Skeletal muscle cell (primary cell): ENCODE results near the gene ARAP1.

Experiments used
- DNase-seq: peaks from one replicate; pipeline ENCODE4 v3.0.0-alpha.2; 2010; ENCODE audit warnings: low read depth
- H3K4me3 ChIP-seq: 2 replicates; pipeline ENCODE4 v1.5.1; 2011; ENCODE audit warnings: low read depth, mild to moderate bottlenecking, control low read depth, low read length, moderate library complexity

ARAP1 gene

DNA sequence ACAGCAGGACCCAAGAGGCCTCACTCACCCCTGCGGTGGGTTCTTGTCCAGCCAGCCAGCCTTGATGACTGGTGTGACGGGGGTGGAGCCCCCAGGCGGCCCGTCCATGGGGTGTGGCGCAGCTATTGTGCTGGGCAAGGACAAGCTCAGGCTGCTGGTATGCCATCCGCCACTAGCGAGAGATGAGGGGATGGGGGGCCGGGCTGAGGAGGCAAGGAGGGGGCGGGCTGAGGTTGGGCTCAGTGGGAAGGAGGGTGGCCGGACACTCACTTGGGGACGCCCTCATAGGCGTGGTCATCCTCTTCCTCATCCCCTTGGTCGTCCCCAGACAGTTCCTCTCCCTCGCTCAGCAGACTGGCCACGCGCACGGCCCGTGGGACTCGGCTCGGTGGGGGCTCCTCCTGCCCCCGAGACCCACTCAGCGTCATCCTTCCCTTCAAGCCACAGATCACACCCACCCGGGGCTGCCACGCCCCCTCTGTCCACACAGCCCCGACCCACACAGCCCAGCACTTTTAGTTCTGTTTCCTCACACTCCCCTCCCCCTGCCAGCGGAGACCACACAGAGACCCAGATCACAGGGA is 39.9 kb downstream of the ARAP1 start:
- H3K4me3 ChIP-seq = no peak overlapping the region
- DNase-seq = no peak

DNA sequence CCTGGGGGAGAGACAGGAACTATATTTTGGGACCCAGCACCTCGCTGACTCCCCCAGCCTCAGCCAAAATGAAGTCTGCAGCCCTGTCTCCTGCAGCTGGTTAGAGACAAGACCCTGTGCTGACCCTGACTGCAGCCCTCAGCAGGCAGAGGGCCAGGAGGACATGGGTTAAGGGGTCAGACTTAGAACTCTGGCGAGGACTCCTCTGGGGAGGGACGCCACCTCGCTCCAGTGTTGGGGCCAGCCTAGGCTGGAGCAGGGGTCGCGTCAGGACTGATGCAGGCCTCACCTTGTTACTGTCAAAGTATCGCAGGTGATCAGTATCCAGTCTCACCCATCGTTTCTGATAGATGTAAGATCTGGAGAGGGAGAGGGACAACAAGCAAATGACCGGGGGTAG is 41.1 kb downstream of the ARAP1 start:
- no peak for DNase-seq
- H3K4me3 ChIP-seq = no peak overlapping the region

- H3K4me3 ChIP-seq = no peak overlapping the region
- no peak for DNase-seq
Observed at GRCh38 chr11:72710278-72710677, 41.9 kb downstream of the ARAP1 start.

DNA sequence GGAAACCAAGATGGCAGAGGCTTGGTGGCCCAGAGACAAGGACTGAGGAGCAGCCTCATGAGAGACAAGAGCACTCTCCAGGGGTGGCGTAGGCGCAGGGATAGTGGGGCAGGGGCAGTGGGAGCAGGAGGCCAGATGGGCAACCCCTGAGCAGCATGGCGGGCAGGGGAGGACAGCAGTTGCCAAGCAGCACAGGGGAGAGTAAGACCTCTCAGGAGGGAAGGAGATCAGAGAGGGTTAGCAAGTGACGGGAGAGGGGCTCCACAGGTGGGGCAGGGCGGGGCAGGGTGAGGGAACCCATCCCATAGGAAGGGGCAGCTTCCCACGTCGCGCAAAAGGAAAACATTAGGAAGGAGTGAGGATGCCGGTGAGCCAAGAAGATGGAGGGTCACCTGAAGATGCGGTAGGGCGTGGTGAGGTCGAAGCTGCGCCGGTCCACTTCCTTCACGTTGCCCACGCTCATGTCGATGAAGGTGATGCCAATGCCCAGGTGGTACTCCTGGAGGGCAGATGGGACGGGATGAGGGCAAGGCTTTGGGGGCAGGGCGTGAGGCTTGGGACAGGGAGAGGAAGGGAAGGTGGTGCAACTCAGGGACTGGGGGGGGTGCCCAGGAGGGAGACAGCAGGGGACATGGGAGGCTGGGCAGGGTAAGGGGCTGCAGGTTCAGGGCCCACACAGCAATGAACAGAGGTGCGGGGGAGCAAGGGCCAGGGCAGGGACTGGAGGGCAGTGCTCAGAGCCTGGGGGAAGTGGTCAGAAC is 42.5 kb downstream of the ARAP1 start:
- H3K4me3 ChIP-seq = no peak overlapping the region
- no peak for DNase-seq

GRCh38 chr11:72707032-72707431 is 45.2 kb downstream of the ARAP1 start:
- no peak overlapping the region for H3K4me3 ChIP-seq
- DNase-seq = no peak

GRCh38 chr11:72706579-72706978 is 45.6 kb downstream of the ARAP1 start:
- no peak for DNase-seq
- H3K4me3 ChIP-seq = no peak overlapping the region

DNA sequence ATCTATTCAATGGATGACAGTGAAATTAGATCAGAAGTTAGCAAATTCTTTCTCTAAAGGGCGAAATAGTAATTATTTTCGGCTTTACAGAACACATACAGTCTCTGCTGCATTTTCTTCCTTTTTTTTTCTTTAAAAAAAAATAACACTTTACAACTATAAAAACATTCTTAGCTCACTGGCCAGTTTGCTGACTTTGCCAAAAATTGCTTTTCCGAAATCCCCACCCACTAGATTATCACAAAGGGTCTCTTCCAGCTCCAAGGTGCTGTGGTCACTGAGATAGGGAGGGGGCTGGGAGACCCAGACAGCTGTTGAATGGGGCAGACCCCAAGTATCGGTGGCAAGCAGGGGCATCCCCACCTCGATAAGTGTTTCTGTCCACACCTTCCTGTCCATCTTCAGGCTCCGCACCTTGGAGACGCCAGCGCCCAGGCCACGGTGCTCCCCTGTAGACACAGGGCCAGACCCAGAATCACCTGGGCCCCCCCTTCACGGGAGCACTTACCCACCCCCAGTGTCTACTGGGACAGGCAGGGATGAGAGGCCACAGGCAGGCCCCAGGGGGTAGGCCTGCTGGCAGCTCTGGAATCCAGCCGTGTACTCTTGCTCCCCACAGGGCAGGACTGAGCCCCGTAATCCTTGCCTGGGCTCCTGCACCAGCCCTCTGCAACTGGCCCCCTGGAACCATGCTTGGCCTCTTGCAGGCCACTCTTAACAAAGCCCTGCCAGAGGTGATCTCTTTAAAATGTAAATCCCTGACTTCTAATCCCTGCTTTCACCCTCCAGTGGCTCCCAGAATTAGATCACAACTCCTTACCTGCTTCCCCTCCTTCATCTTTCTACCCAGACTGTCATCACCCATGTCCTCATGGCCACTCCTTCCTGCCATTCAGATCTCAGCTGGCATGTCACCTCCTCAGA is 46.5 kb downstream of the ARAP1 start:
- DNase-seq = no peak
- H3K4me3 ChIP-seq = no peak overlapping the region

- no peak overlapping the region for H3K4me3 ChIP-seq
- no peak for DNase-seq
Observed at GRCh38 chr11:72704783-72705265, 47.4 kb downstream of the ARAP1 start.

- DNase-seq = no peak
- H3K4me3 ChIP-seq = no peak overlapping the region
Observed at GRCh38 chr11:72704028-72704782, 48.0 kb downstream of the ARAP1 start.

- H3K4me3 ChIP-seq = peak overlapping the region; percentile 9
Observed at GRCh38 chr11:72703267-72704008, 48.8 kb downstream of the ARAP1 start.

GRCh38 chr11:72702577-72703241 is 49.5 kb downstream of the ARAP1 start:
- H3K4me3 ChIP-seq = peak overlapping the region; percentile 18
- no peak for DNase-seq

More at GRCh38 chr11:72703267-72704008, 48.8 kb downstream of the ARAP1 start:
- no peak for DNase-seq

DNA sequence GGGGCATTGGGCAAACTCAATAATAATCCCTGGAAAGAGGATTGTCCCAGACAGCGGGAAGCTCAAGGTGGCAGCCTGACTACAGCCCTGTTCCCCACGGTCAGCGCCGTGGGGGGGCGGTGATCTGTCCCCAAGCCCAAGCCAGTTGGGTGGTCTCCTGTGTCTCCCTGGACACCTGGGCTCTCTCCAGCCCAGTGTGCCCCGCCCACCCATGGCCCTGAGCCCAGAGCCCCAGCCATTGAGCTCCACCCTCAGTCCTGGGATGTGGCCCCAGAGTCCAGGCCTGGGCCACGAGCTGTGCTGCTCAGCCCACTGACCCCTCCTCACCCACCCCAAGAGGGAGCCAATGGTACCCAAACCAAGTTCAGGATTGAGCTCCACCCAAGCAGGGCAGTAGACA is 50.1 kb downstream of the ARAP1 start:
- no peak overlapping the region for H3K4me3 ChIP-seq
- DNase-seq = no peak

- no peak overlapping the region for H3K4me3 ChIP-seq
- no peak for DNase-seq
Observed at GRCh38 chr11:72701466-72701865, 50.7 kb downstream of the ARAP1 start.

DNA sequence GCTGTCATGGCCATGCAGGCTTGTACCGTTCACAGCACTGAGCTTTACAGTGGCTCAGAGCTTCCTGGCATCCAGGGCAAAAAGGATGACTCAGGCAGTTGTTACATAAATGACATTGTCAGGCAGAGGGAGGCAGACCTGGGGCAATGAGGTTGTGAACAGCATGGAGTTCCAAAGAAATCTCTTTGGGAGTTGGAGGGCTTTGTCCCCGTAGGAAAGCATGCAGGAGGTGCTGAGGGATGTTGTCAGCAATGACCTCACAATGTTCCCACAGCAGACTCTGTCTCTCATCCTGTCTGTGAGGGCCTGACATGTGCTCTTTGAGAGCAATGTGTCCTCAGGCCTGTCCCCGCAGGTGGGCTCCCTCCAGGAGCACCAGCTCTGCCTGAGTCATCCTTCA is 52.1 kb downstream of the ARAP1 start:
- DNase-seq = no peak
- no peak overlapping the region for H3K4me3 ChIP-seq

DNA sequence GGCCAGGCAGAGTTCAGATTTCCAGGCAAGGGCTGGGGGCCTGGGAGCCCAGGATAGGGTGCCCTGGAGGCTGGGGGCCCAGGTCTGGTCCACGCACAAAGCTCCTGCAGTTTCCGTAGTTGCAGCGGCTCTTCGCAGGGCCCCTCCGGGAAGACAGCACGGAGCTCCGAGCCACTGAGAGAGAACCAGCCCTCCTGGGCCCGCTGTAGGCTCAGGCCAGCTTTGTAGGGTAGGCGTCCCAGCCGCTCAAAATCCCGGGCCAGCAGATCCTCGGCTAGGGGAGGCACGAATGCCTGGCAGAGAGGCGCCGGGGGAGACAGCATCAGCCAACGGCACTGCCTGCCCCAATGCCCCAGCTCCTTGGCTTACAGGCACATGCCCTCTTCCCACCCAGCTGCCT is 54.4 kb downstream of the ARAP1 start:
- H3K4me3 ChIP-seq = no peak overlapping the region
- no peak for DNase-seq

GRCh38 chr11:72696866-72697700 is 55.1 kb downstream of the ARAP1 start:
- DNase-seq = no peak
- H3K4me3 ChIP-seq = no peak overlapping the region

DNA sequence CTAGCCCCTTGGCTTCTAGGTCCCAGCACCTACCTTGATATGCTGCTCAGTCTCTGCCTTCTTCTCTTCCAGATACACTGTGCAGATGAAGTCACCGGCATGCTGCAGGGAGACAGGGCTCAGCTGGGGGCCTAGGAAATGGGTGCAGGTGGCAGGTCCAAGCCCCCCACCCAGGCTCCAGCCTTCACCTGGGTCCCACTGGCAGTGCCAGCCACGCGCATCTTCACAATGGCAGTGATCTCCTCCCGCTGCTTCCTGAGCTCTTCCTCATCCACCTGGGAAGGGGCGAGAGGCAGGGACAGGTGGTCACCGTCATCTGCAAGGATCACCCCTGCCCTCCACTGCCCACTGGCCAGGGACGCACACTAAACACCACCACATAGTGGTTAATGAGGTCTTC is 56.9 kb downstream of the ARAP1 start:
- H3K4me3 ChIP-seq = no peak overlapping the region
- no peak for DNase-seq
